HG03571 (cell line): Measurements from ENCODE around the gene PPP2R5B.
A peak's percentile ranks its signal among the peaks of the same experiment; 100 is the strongest.

ENCODE experiments used
- ATAC-seq: cut with Tn5 transposase; IDR thresholded peaks from one replicate; pipeline ENCODE4 v1.9.1; 2021; ENCODE audit not compliant: unreplicated experiment

The PPP2R5B gene

GRCh38 chr11:64906314-64906635 lies 18.2 kb upstream of the PPP2R5B start:
- ATAC-seq, result no peak

GRCh38 chr11:64908766-64909165 lies 15.7 kb upstream of the PPP2R5B start:
- no peak for ATAC-seq

GRCh38 chr11:64909653-64910343 lies 14.7 kb upstream of the PPP2R5B start:
- ATAC-seq, result no peak

GRCh38 chr11:64910451-64911093 lies 13.9 kb upstream of the PPP2R5B start:
- no peak for ATAC-seq

- no peak for ATAC-seq
Observed at GRCh38 chr11:64911142-64911541, 13.3 kb upstream of the PPP2R5B start.

GRCh38 chr11:64911689-64912088 lies 12.8 kb upstream of the PPP2R5B start:
- no peak for ATAC-seq

- ATAC-seq, result no peak
Observed at GRCh38 chr11:64913171-64913727, 11.2 kb upstream of the PPP2R5B start.

GRCh38 chr11:64914123-64914522 lies 10.4 kb upstream of the PPP2R5B start:
- no peak for ATAC-seq

- ATAC-seq, result no peak
Observed at GRCh38 chr11:64915376-64915887, 9.1 kb upstream of the PPP2R5B start.

- ATAC-seq, result no peak
Observed at GRCh38 chr11:64916040-64916774, 8.3 kb upstream of the PPP2R5B start.

- peak; percentile 82 for ATAC-seq
Observed at GRCh38 chr11:64916775-64917662, 7.5 kb upstream of the PPP2R5B start, which contains the start of gene ATG2A. Gene ATG2A, minus strand, starts transcription at chr11:64917209. Its CDS starts 74 bp downstream, at chr11:64917135.

GRCh38 chr11:64917663-64917995 lies 6.9 kb upstream of the PPP2R5B start:
- ATAC-seq, result no peak

- ATAC-seq, result no peak
Observed at GRCh38 chr11:64918017-64918416, 6.5 kb upstream of the PPP2R5B start.

- no peak for ATAC-seq
Observed at GRCh38 chr11:64919627-64920026, 4.9 kb upstream of the PPP2R5B start.

- ATAC-seq, result no peak
Observed at GRCh38 chr11:64920124-64920523, 4.4 kb upstream of the PPP2R5B start.

- ATAC-seq, result no peak
Observed at GRCh38 chr11:64921384-64921783, 3.1 kb upstream of the PPP2R5B start.

- ATAC-seq, result no peak
Observed at GRCh38 chr11:64923151-64923661, 1.3 kb upstream of the PPP2R5B start.

- no peak for ATAC-seq
Observed at GRCh38 chr11:64924910-64925284, 408 bp downstream of the PPP2R5B start.

GRCh38 chr11:64925536-64926436 lies 1.3 kb downstream of the PPP2R5B start:
- no peak for ATAC-seq

GRCh38 chr11:64926689-64927088 lies 2.2 kb downstream of the PPP2R5B start:
- ATAC-seq, result no peak
